Calu3 (cell line): ENCODE data around the gene SMARCD1. TPM values are rescaled to one million over a fixed set of nuclear protein-coding genes. Genes with fewer than 3 reads are reported as not detected.
"Not testable (repeated sequence)": the region's sequence is repeated elsewhere in the genome, so short reads cannot be mapped to it uniquely, and the experiment has no call there.

ENCODE experiments used
- BruUV-seq: library from RNA; stranded (reverse); fragments of 400-500 nt; replicated peaks from 2 replicates; lab custom pipeline; 2021; lab: Mats Ljungman, UMichigan
- CTCF ChIA-PET: fragments of 300-600 bp; sonication (Branson Sonifier 250); formaldehyde crosslinking; loops from one replicate; lab custom pipeline; 2022; ENCODE audit warnings: antibody characterized with exemption; lab: Charles Lee
- DNase-seq: peaks from one replicate; pipeline ENCODE4 v3.0.0; 2022
- H3K27ac Mint-ChIP-seq: one replicate; pipeline ENCODE4 v1.8.0; 2022; ENCODE audit warnings: mixed read lengths; ENCODE audit not compliant: unreplicated experiment
- H3K27me3 Mint-ChIP-seq: one replicate; pipeline ENCODE4 v1.8.0; 2022; ENCODE audit warnings: mixed read lengths; ENCODE audit not compliant: unreplicated experiment
- H3K36me3 Mint-ChIP-seq: one replicate; pipeline ENCODE4 v1.8.0; 2022; ENCODE audit warnings: mild to moderate bottlenecking, moderate library complexity, mixed read lengths; ENCODE audit not compliant: insufficient read depth, unreplicated experiment
- H3K4me1 Mint-ChIP-seq: one replicate; pipeline ENCODE4 v1.8.0; 2022; ENCODE audit warnings: mild to moderate bottlenecking, low read depth, mixed read lengths; ENCODE audit not compliant: unreplicated experiment
- H3K4me3 Mint-ChIP-seq: one replicate; pipeline ENCODE4 v1.8.0; 2022; ENCODE audit warnings: mild to moderate bottlenecking, low read depth, moderate library complexity, mixed read lengths; ENCODE audit not compliant: unreplicated experiment
- H3K9me3 Mint-ChIP-seq: one replicate; pipeline ENCODE4 v1.8.0; 2022; ENCODE audit warnings: low read depth, mixed read lengths; ENCODE audit not compliant: unreplicated experiment
- CTCF ChIP-seq: fragments of 200-600 bp; IDR thresholded peaks from one replicate; pipeline ENCODE4 v1.8.0; 2022; ENCODE audit warnings: antibody characterized with exemption; ENCODE audit not compliant: unreplicated experiment
- intact Hi-C: fragments of 100-400 bp; cut with micrococcal nuclease; formaldehyde crosslinking; loops from one replicate; pipeline ENCODE4 v1.10.0; 2022; ENCODE audit not compliant: unreplicated experiment
- total RNA-seq: library from RNA; stranded (reverse); gene quantifications from 2 replicates; pipeline ENCODE4 v1.2.3, GENCODE V29; 2022

Gene SMARCD1
- total RNA-seq, 1 experiment from 2014 or later, result 36.9 TPM

- DNase-seq, result no peak
- intact Hi-C loops, result no loop called here
- no peaks in the 10 kb centered on the region for H3K9me3 Mint-ChIP-seq
- no TSS peak for BruUV-seq
- peaks cover 17% of the 10 kb centered on the region for H3K36me3 Mint-ChIP-seq
- CTCF ChIA-PET, result no interaction called here
- no peaks in the 10 kb centered on the region for H3K27me3 Mint-ChIP-seq
- H3K4me3 Mint-ChIP-seq, result peak overlapping the region; percentile 59
- H3K4me1 Mint-ChIP-seq, result peaks cover 6% of the 10 kb centered on the region
- H3K27ac Mint-ChIP-seq, result peak overlapping the region; percentile 77
- no peak for TF ChIP-seq CTCF
Measured at GRCh38 chr12:50083301-50083700, 1.8 kb upstream of the SMARCD1 start.

GRCh38 chr12:50084409-50084774 lies 750 bp upstream of the SMARCD1 start:
- intact Hi-C loops, result not testable (repeated sequence)

GRCh38 chr12:50085615-50086072 lies 502 bp downstream of the SMARCD1 start:
- Mint-ChIP-seq H3K27ac (no peak overlapping the region), H3K9me3 (no peaks in the 10 kb centered on the region), H3K4me3 (peak overlapping the region; percentile 86), H3K4me1 (peaks cover 14% of the 10 kb centered on the region), H3K36me3 (peaks cover 22% of the 10 kb centered on the region), H3K27me3 (no peaks in the 10 kb centered on the region)
- DNase-seq, result no peak
- CTCF ChIA-PET, result interaction anchor here (1.0 to 1.5 kb wide), 4 partner anchors 15 to 85 kb away, joined by 5 to 9 read pairs (median 6); partner anchors contain the start of genes COX14 and GPD1
- no TSS peak for BruUV-seq
- intact Hi-C loops, result no loop called here
- TF ChIP-seq CTCF, result no peak

More at GRCh38 chr12:50084409-50084774, 750 bp upstream of the SMARCD1 start:
- Mint-ChIP-seq H3K4me1 (peaks cover 14% of the 10 kb centered on the region), H3K36me3 (peaks cover 22% of the 10 kb centered on the region), H3K4me3 (peak overlapping the region; percentile 86)
- BruUV-seq, H3K9me3 Mint-ChIP-seq, H3K27me3 Mint-ChIP-seq, DNase-seq, H3K27ac Mint-ChIP-seq: not testable (repeated sequence)
- CTCF ChIA-PET, result interaction anchor here (0.7 to 1.5 kb wide), 6 partner anchors 12 to 87 kb away, joined by 3 to 9 read pairs (median 6); partner anchors contain the start of genes COX14 and GPD1

DNA sequence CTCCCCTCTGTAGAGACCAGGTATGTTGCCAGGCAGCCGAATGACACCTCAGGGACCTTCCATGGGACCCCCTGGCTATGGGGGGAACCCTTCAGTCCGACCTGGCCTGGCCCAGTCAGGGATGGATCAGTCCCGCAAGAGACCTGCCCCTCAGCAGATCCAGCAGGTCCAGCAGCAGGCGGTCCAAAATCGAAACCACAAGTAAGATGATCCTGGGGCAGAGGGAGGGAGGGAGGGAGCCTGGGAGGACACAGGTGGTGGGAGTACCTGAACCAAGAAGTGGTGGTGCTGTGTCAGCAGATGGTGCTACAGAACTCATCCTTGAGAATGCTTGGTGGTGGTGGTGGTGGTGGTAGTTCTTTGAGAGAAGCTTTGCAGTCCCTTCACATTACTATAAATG lies 1.0 kb downstream of the SMARCD1 start:
- Mint-ChIP-seq H3K27ac (no peak overlapping the region), H3K9me3 (no peaks in the 10 kb centered on the region), H3K36me3 (peaks cover 26% of the 10 kb centered on the region), H3K4me3 (peak overlapping the region; percentile 86), H3K4me1 (peaks cover 14% of the 10 kb centered on the region), H3K27me3 (no peaks in the 10 kb centered on the region)
- DNase-seq, result no peak
- no TSS peak for BruUV-seq
- intact Hi-C loops, result no loop called here
- CTCF ChIA-PET, result no interaction called here
- no peak for TF ChIP-seq CTCF

DNA sequence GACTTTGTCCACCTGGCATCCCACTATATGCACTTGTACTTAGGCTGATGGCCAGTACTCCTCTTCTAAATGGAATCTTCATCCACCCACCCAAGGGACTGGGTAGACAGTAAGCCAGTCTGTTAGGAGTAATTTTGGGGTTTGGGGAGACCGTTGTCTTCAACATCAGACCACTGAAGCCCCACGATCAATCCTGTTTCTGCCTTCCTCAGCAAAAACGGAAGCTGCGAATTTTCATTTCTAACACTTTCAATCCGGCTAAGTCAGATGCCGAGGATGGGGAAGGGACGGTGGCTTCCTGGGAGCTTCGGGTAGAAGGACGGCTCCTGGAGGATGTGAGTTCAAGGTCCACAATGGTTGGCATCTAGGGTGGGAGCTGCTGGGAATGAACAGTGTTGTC lies 2.0 kb downstream of the SMARCD1 start:
- intact Hi-C loops, result no loop called here
- CTCF ChIA-PET, result interaction anchor here (1.7 kb wide), 1 partner anchor 17 kb away, joined by 3 read pairs; the partner anchor contains the start of gene GPD1
- Mint-ChIP-seq H3K4me3 (no peak overlapping the region), H3K27me3 (no peaks in the 10 kb centered on the region), H3K27ac (no peak overlapping the region), H3K4me1 (peaks cover 14% of the 10 kb centered on the region), H3K36me3 (peaks cover 32% of the 10 kb centered on the region), H3K9me3 (no peaks in the 10 kb centered on the region)
- BruUV-seq, result no TSS peak
- TF ChIP-seq CTCF, result no peak
- DNase-seq, result no peak
